ENCODE results near the gene ZNRF2. TPM values are rescaled to one million over a fixed set of nuclear protein-coding genes. Genes with fewer than 3 reads are reported as not detected.
A peak's percentile ranks its signal among the peaks of the same experiment; 100 is the strongest.
"Not testable (repeated sequence)": the region's sequence is repeated elsewhere in the genome, so short reads cannot be mapped to it uniquely, and the experiment has no call there.

ZNRF2 gene
- total RNA-seq, 1 experiment from 2014 or later, result 12.7 TPM

DNA sequence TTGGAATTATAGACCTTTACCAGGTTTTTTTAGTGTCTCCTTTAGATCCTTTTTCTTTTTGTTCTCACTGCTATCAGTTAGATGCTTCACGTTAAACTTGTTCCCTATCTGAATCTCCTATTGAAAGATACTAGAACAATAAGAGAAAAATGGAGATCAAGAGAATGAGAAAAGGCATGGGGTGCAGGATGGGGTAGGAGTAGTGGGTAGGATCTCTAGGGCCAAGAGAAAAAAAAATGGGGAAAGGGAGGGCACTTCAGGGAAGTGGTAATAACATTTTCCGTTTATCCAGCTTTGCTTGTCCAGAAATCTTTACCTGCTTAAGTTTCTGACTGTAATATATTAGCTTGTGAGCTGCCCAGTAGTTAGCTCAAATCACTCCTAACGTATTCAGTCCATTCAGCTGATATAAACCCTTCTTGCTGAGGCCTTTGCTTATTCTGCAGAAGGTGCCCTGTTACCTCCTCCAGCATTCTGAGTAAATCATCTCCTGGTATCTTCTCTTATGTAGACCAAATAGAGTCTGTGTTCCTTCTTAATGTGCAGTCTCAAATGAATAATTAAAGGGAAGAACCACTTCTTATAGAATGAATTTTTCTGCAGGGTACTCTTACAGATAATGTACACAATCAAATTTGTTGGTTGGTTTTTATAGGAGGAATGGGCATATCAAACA lies 69.7 kb downstream of the ZNRF2 start:
- no peak for DNase-seq (ENCODE audit: low read depth)

GRCh38 chr7:30354791-30355190 lies 70.4 kb downstream of the ZNRF2 start:
- no peak for DNase-seq (ENCODE audit: low read depth)

DNA sequence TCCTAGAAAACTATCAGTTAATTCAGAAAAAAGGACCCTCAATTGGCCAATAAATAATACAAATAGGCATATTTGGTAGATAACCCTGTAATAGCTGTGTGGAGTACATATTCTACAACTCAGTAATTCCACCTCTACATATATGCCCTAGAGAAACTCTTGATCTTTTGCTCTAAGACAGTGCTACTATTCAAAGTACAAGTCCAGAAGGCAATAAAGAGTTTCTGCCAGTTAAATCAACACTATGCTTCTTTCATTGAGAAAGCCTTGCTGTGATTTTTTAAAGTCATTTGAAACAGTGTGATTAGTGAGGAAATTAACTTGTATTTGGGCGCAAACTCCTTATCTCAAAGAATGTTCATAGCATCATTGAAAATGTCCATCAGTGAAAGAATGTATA lies 75.6 kb downstream of the ZNRF2 start:
- no peak for DNase-seq (ENCODE audit: low read depth)

- DNase-seq (ENCODE audit: low read depth), result no peak
Measured at GRCh38 chr7:30363778-30364563, 79.6 kb downstream of the ZNRF2 start.

GRCh38 chr7:30364773-30365172 lies 80.4 kb downstream of the ZNRF2 start:
- DNase-seq (ENCODE audit: low read depth), result no peak

- peak; percentile 21 for DNase-seq (ENCODE audit: low read depth)
Measured at GRCh38 chr7:30365621-30366020, 81.2 kb downstream of the ZNRF2 start.

- peak; percentile 64 for DNase-seq (ENCODE audit: low read depth)
Measured at GRCh38 chr7:30366606-30367005, 82.2 kb downstream of the ZNRF2 start.

GRCh38 chr7:30367561-30367960 lies 83.2 kb downstream of the ZNRF2 start:
- DNase-seq (ENCODE audit: low read depth), result peak; percentile 47

DNA sequence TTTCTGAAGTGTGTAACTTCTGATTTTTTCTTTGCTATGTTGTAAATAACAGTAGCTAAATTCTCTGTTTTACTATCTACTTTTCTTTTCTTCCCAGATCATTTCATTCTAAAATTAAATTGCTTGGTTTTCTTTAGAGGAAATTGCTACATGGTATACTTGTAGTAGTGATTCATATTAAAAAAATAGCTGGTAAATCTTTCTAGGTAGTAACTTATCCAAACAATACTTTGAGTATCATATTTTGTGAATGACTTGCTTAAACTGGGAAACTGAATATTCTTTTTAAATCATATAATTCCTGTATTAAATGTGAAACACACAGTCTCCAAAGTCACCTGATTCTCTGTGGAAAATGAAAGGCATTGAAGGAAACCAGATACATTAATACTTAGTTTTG lies 85.5 kb downstream of the ZNRF2 start:
- peak; percentile 52 for DNase-seq (ENCODE audit: low read depth)

DNA sequence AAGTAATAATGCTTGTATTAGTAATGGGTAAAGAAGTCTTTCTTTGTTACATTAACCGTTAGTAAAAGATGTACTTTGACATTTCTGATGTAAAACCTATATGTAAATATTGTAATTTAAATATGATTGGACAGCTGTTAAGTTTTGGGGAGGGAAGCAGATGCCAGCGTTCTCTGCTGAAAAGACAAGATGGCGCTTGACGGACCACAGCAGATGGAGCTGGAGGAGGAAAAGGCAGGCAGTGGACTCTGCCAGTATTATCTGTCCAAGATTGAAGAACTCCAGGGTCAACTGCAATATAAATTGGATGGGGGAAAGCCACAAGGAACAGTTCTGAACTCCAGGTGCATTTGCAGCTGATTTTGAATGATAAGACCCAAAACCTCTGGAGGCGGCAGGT lies 86.9 kb downstream of the ZNRF2 start:
- no peak for DNase-seq (ENCODE audit: low read depth)

DNA sequence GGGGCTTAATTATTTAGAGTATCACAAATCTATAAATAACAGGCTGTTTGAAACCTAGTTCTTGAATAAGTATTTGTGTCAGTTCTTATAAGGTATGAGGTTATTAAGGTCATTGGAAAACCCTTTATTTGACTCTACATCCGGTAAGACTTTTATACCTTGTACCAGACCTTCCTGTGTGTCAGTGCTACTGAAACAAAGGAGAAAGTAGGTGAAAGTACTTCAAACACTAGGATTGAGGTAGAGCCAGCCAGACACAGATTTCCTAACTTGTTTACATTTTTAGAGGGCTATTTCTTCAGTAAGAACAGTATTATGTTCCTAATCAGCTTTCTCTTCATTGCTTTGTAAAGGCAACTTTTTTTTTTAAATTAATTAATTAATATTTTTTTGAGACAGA lies 93.9 kb downstream of the ZNRF2 start:
- no peak for DNase-seq (ENCODE audit: low read depth)

- DNase-seq (ENCODE audit: low read depth), result peak; percentile 89
Measured at GRCh38 chr7:30379131-30379530, 94.7 kb downstream of the ZNRF2 start.

DNA sequence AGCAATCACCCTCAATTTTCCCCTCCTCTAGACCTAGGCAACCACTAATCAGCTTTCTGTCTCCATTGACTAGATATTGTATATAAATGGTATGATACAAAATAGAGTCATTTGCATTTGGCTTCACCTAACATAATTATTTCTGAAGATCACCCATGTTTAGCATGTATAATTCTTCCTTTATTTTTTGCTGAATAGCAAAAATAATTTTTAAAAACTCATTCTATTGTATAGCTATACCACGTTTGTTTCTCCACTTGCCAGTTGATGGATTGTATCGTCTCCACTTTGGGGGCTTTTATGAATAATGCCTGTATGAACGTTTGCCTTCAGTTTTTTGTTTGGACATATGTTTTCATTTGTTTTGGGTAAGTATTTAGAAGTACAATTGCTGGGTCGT lies 95.3 kb downstream of the ZNRF2 start:
- DNase-seq (ENCODE audit: low read depth), result no peak

GRCh38 chr7:30380294-30380693 lies 95.9 kb downstream of the ZNRF2 start:
- no peak for DNase-seq (ENCODE audit: low read depth)

DNA sequence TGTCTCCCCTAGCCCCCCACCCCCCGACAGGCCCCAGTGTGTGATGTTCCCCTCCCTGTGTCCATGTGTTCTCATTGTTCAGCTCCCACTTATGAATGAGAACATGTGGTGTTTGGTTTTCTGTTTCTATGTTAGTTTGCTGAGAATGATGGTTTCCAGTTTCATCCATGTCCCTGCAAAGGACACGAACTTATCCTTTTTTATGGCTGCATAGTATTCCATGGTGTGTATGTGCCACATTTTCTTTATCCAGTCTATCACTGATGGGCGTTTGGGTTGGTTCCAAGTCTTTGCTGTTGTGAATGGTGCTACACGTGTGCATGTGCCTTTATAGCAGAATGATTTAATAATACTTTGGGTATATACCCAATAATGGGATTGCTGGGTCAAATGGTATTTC lies 96.4 kb downstream of the ZNRF2 start:
- not testable (repeated sequence) for DNase-seq (ENCODE audit: low read depth)

DNA sequence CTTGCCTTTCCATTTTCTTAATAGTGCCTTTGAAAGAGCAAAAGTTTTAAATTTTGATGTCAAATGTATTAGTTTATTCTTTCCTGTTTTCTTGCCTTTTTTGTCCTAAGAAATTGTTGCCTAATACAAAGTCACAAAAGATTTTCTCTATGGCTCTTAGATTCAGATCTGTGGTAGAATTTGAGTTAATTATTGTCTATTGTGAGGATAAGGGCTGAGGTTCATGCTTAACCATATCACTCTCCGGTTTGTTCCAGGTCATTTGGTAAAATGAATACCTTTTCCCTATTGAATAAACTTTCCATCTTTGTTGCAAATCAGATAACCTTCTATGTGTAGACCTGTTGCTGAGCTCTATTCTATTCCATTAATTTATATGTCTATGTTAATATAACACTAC lies 98.2 kb downstream of the ZNRF2 start:
- DNase-seq (ENCODE audit: low read depth), result no peak

DNA sequence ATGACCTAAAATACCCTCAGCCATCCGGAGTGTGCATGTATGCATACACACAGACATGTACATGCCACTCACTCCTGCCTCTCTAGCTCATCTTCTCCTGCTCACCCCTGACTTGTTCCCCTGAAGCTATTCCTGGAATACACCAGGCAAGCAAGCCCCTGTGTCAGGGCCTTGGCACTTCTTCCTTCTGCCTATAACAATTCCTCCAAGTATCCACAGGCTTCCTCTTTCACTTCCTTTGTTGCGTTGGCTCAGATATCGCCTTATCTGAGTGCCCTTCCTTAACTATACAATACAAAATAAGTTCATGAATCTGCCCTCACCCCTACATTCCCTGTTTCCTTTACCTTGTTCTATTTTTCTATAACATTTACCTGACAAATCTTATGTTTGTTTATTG lies 105.4 kb downstream of the ZNRF2 start:
- no peak for DNase-seq (ENCODE audit: low read depth)

DNA sequence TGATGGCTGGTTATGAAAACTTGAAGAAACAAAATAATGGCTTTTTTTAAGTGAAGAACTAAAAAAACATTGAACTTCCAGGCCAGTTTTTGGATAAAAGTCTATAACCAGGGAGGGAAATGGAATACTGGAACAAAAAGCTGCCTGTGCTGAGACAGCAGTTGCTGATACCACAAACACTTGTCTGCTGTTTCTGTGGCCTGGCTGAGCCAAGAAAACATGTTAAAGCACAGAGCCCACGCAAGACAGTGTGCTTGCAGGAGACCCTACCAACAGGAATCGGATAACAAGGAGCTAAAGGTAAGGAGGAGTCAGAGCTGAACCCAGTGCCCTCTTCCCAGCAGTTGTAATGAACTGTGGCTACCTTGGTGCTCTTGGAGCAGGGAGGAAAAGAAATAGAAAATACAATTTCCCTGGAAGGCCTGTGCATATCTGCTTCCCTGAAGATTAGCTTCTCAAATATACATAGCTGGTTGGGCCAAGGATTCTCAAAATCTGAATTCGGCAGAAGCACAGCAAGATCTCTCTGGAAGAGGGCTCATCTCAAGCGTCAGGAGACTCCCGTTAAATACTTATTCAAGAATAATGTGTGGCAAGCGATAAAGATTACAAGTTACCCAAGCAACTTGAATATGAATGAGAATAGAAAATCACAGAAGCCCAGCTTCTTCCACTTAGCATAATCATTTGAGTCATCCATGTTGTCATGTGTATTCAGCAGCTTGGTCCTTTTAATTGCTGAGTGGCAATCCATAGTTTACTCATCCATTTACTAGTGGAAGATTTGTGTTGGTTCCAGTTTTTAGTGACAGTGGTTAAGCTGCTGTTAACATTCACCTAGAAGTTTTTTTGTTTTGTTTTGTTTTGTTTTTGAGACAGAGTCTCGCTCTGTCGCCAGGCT lies 106.6 kb downstream of the ZNRF2 start:
- no peak for DNase-seq (ENCODE audit: low read depth)

DNA sequence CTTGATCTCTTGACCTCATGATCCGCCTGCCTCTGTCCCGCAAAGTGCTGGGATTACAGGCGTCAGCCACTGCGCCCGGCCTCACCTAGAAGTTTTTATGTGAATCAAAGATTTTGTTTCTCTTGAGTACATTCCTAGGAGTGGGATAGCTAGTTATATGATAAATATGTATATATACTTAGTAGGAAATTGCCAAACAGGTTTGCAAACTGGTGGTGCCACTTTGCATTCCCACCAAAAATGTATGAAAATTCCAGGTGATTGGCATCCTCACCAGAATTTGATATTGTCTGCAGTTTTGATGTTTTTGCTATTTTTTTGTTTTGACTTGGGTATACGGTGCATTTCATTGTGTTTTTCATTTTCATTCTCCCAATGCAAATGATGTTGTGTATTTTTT lies 107.4 kb downstream of the ZNRF2 start:
- no peak for DNase-seq (ENCODE audit: low read depth)

- DNase-seq (ENCODE audit: low read depth), result no peak
Measured at GRCh38 chr7:30395676-30396075, 111.3 kb downstream of the ZNRF2 start.

GRCh38 chr7:30396389-30396788 lies 112.0 kb downstream of the ZNRF2 start:
- DNase-seq (ENCODE audit: low read depth), result no peak

- no peak for DNase-seq (ENCODE audit: low read depth)
Measured at GRCh38 chr7:30403477-30403876, 119.1 kb downstream of the ZNRF2 start.
